H9 (cell line): ENCODE measurements around the gene PARD6B. TPM values are rescaled to one million over a fixed set of nuclear protein-coding genes. Genes with fewer than 3 reads are reported as not detected.

Source experiments
- DNase-seq: peaks from one replicate; pipeline ENCODE4 v3.0.0-alpha.2; 2017
- H2AFZ ChIP-seq: one replicate; pipeline ENCODE4 v1.6.1; 2013; ENCODE audit warnings: mild to moderate bottlenecking, low read length, control low read depth, moderate library complexity
- H2AK5ac ChIP-seq: 2 replicates; pipeline ENCODE4 v1.6.1; 2013; ENCODE audit warnings: low read length, control low read depth, mixed read lengths; ENCODE audit not compliant: insufficient read length
- H2BK120ac ChIP-seq: one replicate; pipeline ENCODE4 v1.6.1; 2013; ENCODE audit warnings: low read depth, mild to moderate bottlenecking, low read length, control low read depth, inconsistent platforms; ENCODE audit not compliant: poor library complexity, severe bottlenecking
- H2BK12ac ChIP-seq: 2 replicates; pipeline ENCODE4 v1.6.1; 2013; ENCODE audit warnings: low read length, control low read depth, mixed read lengths, low read depth; ENCODE audit not compliant: insufficient read length
- H2BK15ac ChIP-seq: 2 replicates; pipeline ENCODE4 v1.6.1; 2013; ENCODE audit warnings: low read depth, low read length, control low read depth
- H2BK20ac ChIP-seq: one replicate; pipeline ENCODE4 v1.6.1; 2013; ENCODE audit warnings: low read depth, mild to moderate bottlenecking, low read length, control low read depth, inconsistent platforms; ENCODE audit not compliant: poor library complexity, severe bottlenecking
- H2BK5ac ChIP-seq: 2 replicates; pipeline ENCODE4 v1.6.1; 2013; ENCODE audit warnings: low read length, control low read depth, mixed read lengths; ENCODE audit not compliant: insufficient read length
- H3K14ac ChIP-seq: 2 replicates; pipeline ENCODE4 v1.6.1; 2013; ENCODE audit warnings: low read length, control low read depth; ENCODE audit not compliant: insufficient read depth
- H3K18ac ChIP-seq: 2 replicates; pipeline ENCODE4 v1.6.1; 2013; ENCODE audit warnings: low read depth, mild to moderate bottlenecking, mixed read lengths, low read length, control low read depth; ENCODE audit not compliant: insufficient read length
- H3K23ac ChIP-seq: 2 replicates; pipeline ENCODE4 v1.6.1; 2013; ENCODE audit warnings: low read length, control low read depth, mixed read lengths, low read depth; ENCODE audit not compliant: insufficient read length
- H3K23me2 ChIP-seq: 2 replicates; pipeline ENCODE4 v1.6.1; 2013; ENCODE audit warnings: low read depth, mild to moderate bottlenecking, mixed read lengths, low read length, control low read depth; ENCODE audit not compliant: insufficient read length, poor library complexity, severe bottlenecking
- H3K27ac ChIP-seq: 2 replicates; pipeline ENCODE4 v1.5.1; 2013; ENCODE audit warnings: low read length, control low read depth, mixed read lengths, low read depth; ENCODE audit not compliant: insufficient read length
- H3K27me3 ChIP-seq: 2 replicates; pipeline ENCODE4 v1.6.1; 2013; ENCODE audit warnings: low read length, control low read depth, inconsistent platforms; ENCODE audit not compliant: insufficient read depth
- H3K4ac ChIP-seq: 2 replicates; pipeline ENCODE4 v1.6.1; 2013; ENCODE audit warnings: low read depth, mild to moderate bottlenecking, control low read depth, inconsistent platforms, low read length, moderate library complexity
- H3K4me1 ChIP-seq: 2 replicates; pipeline ENCODE4 v1.6.1; 2013; ENCODE audit warnings: low read length, control low read depth, inconsistent platforms; ENCODE audit not compliant: insufficient read depth
- H3K4me2 ChIP-seq: 2 replicates; pipeline ENCODE4 v1.6.1; 2013; ENCODE audit warnings: low read length, control low read depth, mixed read lengths; ENCODE audit not compliant: insufficient read length, insufficient read depth
- H3K56ac ChIP-seq: 2 replicates; pipeline ENCODE4 v1.6.1; 2013; ENCODE audit warnings: low read depth, mild to moderate bottlenecking, mixed read lengths, low read length, control low read depth; ENCODE audit not compliant: insufficient read length
- H3K79me1 ChIP-seq: 2 replicates; pipeline ENCODE4 v1.6.1; 2013; ENCODE audit warnings: low read depth, mild to moderate bottlenecking, moderate library complexity, low read length, control low read depth, inconsistent platforms; ENCODE audit not compliant: insufficient read depth, poor library complexity, severe bottlenecking
- H3K79me2 ChIP-seq: 2 replicates; pipeline ENCODE4 v1.6.1; 2013; ENCODE audit warnings: low read length, control low read depth, inconsistent platforms; ENCODE audit not compliant: insufficient read depth
- H3K9ac ChIP-seq: 2 replicates; pipeline ENCODE4 v1.6.1; 2013; ENCODE audit warnings: low read length, control low read depth, mixed read lengths; ENCODE audit not compliant: insufficient read length; ENCODE audit errors: extremely low read depth
- H3K9me3 ChIP-seq: one replicate; pipeline ENCODE4 v1.6.1; 2013; ENCODE audit warnings: low read depth, low read length, inconsistent platforms; ENCODE audit not compliant: control insufficient read depth
- H3T11ph ChIP-seq: one replicate; pipeline ENCODE4 v1.6.1; 2013; ENCODE audit warnings: mild to moderate bottlenecking, low read length, control low read depth, inconsistent platforms
- H4K20me1 ChIP-seq: one replicate; pipeline ENCODE4 v1.6.1; 2013; ENCODE audit not compliant: control insufficient read depth, insufficient read length, insufficient read depth
- H4K5ac ChIP-seq: 2 replicates; pipeline ENCODE4 v1.6.1; 2013; ENCODE audit warnings: low read depth, mild to moderate bottlenecking, mixed read lengths, low read length, control low read depth; ENCODE audit not compliant: insufficient read length
- H4K8ac ChIP-seq: replicated peaks from 2 replicates; pipeline ENCODE4 v1.6.1; 2013; ENCODE audit warnings: low read length, control low read depth, mixed read lengths, low read depth; ENCODE audit not compliant: insufficient read length
- H4K91ac ChIP-seq: 2 replicates; pipeline ENCODE4 v1.6.1; 2013; ENCODE audit warnings: low read depth, mild to moderate bottlenecking, moderate library complexity, mixed read lengths, low read length, control low read depth; ENCODE audit not compliant: insufficient read length
- H3K27ac Mint-ChIP-seq, 3 experiments: 2 replicates in 2 of 3; 3 replicates in 1 of 3; pipeline ENCODE4 v1.8.0; 2020 to 2021; ENCODE audit warnings: mixed read lengths in 3 of 3, mild to moderate bottlenecking in 1 of 3, moderate library complexity in 1 of 3
- H3K27me3 Mint-ChIP-seq: 2 replicates; pipeline ENCODE4 v1.8.0; 2021; ENCODE audit warnings: low read depth, mild to moderate bottlenecking, moderate library complexity, mixed read lengths
- H3K36me3 Mint-ChIP-seq, 3 experiments: 2 replicates in 2 of 3; 3 replicates in 1 of 3; pipeline ENCODE4 v1.8.0; 2020 to 2021; ENCODE audit warnings: low read depth in 3 of 3, mixed read lengths in 3 of 3; ENCODE audit not compliant: insufficient read depth in 1 of 3
- H3K4me1 Mint-ChIP-seq, 2 experiments: 2 replicates each; pipeline ENCODE4 v1.8.0; 2020; ENCODE audit warnings: mixed read lengths in 2 of 2
- H3K4me3 Mint-ChIP-seq, 2 experiments: 2 replicates in 1 of 2; 3 replicates in 1 of 2; pipeline ENCODE4 v1.8.0; 2020 to 2021; ENCODE audit warnings: mild to moderate bottlenecking in 2 of 2, mixed read lengths in 2 of 2, moderate library complexity in 1 of 2
- H3K9me3 Mint-ChIP-seq, 2 experiments: 2 replicates in 1 of 2; 3 replicates in 1 of 2; pipeline ENCODE4 v1.8.0; 2020; ENCODE audit warnings: mild to moderate bottlenecking in 2 of 2, mixed read lengths in 2 of 2, moderate library complexity in 1 of 2
- WGBS: extraction: QIAGEN DNeasy Blood & Tissue Kit; methylation state at CpG from one replicate; pipeline ENCODE4 v1.1.7; 2013; ENCODE audit warnings: missing lambda C conversion rate, low lambda C conversion rate, mixed read lengths; ENCODE audit not compliant: insufficient read length; ENCODE audit errors: extremely low coverage; 5-methylcytosine and 5-hydroxymethylcytosine counted together
- total RNA-seq: library from RNA; stranded (reverse); gene quantifications from 2 replicates; pipeline ENCODE4 v1.2.1, GENCODE V29; 2021
- TF ChIP-seq, protein P1 (sequence below): fragments of 200-600 bp; sonication (generic); conservative IDR thresholded peaks from 3 replicates; pipeline ENCODE4 v1.8.0; 2021; ENCODE audit warnings: antibody characterized with exemption, mild to moderate bottlenecking

PARD6B gene
- total RNA-seq, 1 experiment from 2014 or later = 27.4 TPM

DNA sequence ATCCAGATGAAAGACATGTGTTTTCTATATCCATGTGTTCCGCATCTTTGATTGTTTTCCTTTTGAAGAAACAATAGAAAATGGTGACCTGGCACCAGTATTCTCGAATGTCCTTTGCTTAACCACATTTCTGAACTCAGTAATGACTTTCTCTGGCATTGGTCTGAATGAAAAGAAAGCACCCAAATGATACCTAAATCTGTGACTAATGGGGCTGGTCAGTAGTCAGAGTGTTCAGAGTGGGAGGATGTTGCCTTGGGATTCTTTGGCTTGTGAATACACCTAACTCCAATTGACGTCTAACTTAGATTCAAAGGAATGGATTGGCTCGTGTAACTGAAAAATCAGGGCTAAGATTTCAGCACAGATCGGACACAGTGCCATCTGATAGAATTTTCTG lies 27.1 kb downstream of the PARD6B start:
- no peaks in the 10 kb centered on the region; a peak in 1 of 5 replicates for H3K9me3 Mint-ChIP-seq

More for the DNA sequence above, 27.1 kb downstream of the PARD6B start:
- Histone ChIP-seq H4K20me1 (no peaks in the 10 kb centered on the region), H3K4me2 (no peak overlapping the region), H3K9ac (no peak overlapping the region), H2BK120ac (no peak overlapping the region), H3K27ac (no peak overlapping the region), H3T11ph (no peak overlapping the region), H3K18ac (no peak overlapping the region), H3K14ac (no peak overlapping the region), H3K56ac (no peak overlapping the region), H3K9me3 (no peaks in the 10 kb centered on the region), H2BK15ac (no peak overlapping the region), H2BK5ac (no peak overlapping the region), H4K8ac (no peak overlapping the region), H4K91ac (no peak overlapping the region), H2AFZ (no peak overlapping the region), H3K4ac (no peak overlapping the region), H3K23me2 (no peaks in the 10 kb centered on the region), H2AK5ac (no peak overlapping the region), H2BK20ac (no peak overlapping the region), H4K5ac (no peak overlapping the region), H3K23ac (no peak overlapping the region), H2BK12ac (no peak overlapping the region), H3K79me2 (no peaks in the 10 kb centered on the region), H3K27me3 (no peaks in the 10 kb centered on the region), H3K4me1 (no peaks in the 10 kb centered on the region), H3K79me1 (no peaks in the 10 kb centered on the region)
- H3K27me3 Mint-ChIP-seq = no peaks in the 10 kb centered on the region
- no CpG with 5 or more reads among the region's 5 CpGs for WGBS
- H3K27ac Mint-ChIP-seq = peak overlapping the region in 1 of 3 experiments; percentile 11; a peak in 1 of 7 replicates
- no peak for DNase-seq
- H3K36me3 Mint-ChIP-seq = no peaks in the 10 kb centered on the region
- TF ChIP-seq, protein P1, sequence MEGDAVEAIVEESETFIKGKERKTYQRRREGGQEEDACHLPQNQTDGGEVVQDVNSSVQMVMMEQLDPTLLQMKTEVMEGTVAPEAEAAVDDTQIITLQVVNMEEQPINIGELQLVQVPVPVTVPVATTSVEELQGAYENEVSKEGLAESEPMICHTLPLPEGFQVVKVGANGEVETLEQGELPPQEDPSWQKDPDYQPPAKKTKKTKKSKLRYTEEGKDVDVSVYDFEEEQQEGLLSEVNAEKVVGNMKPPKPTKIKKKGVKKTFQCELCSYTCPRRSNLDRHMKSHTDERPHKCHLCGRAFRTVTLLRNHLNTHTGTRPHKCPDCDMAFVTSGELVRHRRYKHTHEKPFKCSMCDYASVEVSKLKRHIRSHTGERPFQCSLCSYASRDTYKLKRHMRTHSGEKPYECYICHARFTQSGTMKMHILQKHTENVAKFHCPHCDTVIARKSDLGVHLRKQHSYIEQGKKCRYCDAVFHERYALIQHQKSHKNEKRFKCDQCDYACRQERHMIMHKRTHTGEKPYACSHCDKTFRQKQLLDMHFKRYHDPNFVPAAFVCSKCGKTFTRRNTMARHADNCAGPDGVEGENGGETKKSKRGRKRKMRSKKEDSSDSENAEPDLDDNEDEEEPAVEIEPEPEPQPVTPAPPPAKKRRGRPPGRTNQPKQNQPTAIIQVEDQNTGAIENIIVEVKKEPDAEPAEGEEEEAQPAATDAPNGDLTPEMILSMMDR = no peak
- no peak overlapping the region for H3K4me3 Mint-ChIP-seq
- H3K4me1 Mint-ChIP-seq = peaks cover 8 to 15% of the 10 kb centered on the region in 2 experiments
